Head of caudate nucleus (tissue), 42 donors: Measurements from ENCODE around the gene PDE2A.

Source experiments
- DNase-seq, 42 donors: peaks; one replicate each; pipeline versions ENCODE4 v3.0.0 to v3.0.0-alpha.2; 2020 to 2021; ENCODE audit warnings: mixed read lengths in 7 of 42
- intact Hi-C: fragments of 100-400 bp; cut with DNase I; formaldehyde crosslinking; loops from one replicate; pipeline ENCODE4 v1.15.0; 2022

The PDE2A gene

GRCh38 chr11:72686639-72687220, 12.5 kb upstream of the PDE2A start:
- intact Hi-C loops, result no loop called here
- no peak for DNase-seq

GRCh38 chr11:72685560-72686480, 11.6 kb upstream of the PDE2A start:
- intact Hi-C loops, result no loop called here
- no peak for DNase-seq

GRCh38 chr11:72684236-72684912, 10.2 kb upstream of the PDE2A start:
- intact Hi-C loops, result no loop called here
- DNase-seq, result peak in 7 of 42 donors; percentile 26 to 65 (median 36)

DNA sequence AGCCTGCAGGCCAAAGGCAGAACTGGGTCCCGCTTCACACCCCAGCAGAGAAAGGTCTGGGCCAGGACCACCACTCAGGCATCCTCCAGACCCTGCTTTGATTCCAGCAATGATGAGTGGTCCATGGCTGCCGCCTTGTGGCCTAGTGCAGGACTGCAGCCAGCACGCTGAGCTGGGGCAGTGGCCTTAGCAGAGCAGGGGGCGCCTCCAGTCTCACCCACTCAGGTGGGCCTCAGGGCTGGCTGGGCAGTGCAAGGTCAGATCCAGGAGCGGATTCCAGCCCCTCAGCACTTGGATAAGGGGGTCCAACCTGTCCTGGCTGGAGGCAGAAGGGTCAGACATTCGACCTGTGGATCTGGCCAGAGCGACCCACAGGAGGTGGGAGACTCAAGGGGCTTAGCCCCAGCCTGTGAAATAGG, 9.6 kb upstream of the PDE2A start:
- intact Hi-C loops, result no loop called here
- peak; percentile 47 to 91 (median 80) for DNase-seq

- no peak for DNase-seq
- intact Hi-C loops, result no loop called here
These were observed 8.6 kb upstream of the PDE2A start for GRCh38 chr11:72682858-72683243.

DNA sequence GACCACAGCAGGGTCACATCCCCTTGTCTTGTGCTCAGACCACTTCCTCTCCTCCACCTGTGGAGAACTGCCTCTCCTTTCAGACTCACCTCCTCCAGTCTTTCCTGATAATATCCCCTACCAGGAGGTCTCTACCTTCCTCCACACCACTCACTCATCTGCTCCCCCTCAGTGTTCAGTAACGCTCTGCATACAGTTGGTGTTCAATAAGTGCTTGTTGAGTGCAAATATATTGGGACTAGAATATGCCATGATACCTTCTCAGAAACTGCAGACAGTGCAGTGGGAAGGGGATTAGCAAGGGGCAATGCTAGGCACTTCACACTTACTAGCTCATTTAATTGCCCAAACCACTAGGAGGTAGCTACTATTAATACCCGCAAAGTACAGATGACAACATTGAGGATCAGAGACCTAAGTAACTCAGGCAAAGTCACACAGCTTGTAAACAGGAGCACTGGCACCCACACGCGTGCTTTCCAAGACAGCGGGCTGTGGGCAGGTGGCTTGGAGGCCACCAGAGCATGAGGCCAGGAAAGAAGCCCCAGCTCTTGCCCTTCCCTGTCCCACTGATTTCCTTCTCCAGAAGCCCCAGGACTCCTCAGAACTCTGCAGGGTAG, 8.1 kb upstream of the PDE2A start:
- no peak for DNase-seq
- intact Hi-C loops, result no loop called here

- intact Hi-C loops, result no loop called here
These were observed 7.3 kb upstream of the PDE2A start for GRCh38 chr11:72681226-72682153.

GRCh38 chr11:72680624-72681158, 6.5 kb upstream of the PDE2A start:
- intact Hi-C loops, result no loop called here

More at GRCh38 chr11:72681226-72682153, 7.3 kb upstream of the PDE2A start:
- DNase-seq, result peak; percentile 50 to 92 (median 76)

GRCh38 chr11:72679869-72680268, 5.6 kb upstream of the PDE2A start:
- intact Hi-C loops, result no loop called here
- peak in 32 of 42 donors; percentile 38 to 83 (median 54) for DNase-seq

More at GRCh38 chr11:72680624-72681158, 6.5 kb upstream of the PDE2A start:
- DNase-seq, result no peak

DNA sequence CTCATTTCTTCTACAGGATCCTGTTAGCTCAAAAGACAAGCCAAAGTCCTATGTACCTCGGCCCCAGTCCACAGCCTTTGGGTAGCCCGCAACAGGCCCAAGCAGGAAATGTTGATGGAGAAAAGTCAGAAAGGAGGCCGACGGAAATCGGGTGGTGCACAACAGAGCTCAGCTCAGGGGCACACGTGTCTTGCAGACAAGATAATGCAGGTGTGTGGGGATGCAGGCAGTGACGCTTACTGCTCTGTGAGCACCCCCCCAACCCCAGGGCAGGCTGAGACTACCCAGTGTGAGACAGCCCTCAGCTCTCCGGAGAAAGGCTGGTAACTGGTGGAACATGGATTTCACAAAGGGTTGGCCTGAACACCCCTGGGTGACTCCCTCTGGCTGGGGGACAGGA, 4.3 kb upstream of the PDE2A start:
- intact Hi-C loops, result no loop called here
- DNase-seq, result peak in 11 of 42 donors; percentile 28 to 71 (median 41)

DNA sequence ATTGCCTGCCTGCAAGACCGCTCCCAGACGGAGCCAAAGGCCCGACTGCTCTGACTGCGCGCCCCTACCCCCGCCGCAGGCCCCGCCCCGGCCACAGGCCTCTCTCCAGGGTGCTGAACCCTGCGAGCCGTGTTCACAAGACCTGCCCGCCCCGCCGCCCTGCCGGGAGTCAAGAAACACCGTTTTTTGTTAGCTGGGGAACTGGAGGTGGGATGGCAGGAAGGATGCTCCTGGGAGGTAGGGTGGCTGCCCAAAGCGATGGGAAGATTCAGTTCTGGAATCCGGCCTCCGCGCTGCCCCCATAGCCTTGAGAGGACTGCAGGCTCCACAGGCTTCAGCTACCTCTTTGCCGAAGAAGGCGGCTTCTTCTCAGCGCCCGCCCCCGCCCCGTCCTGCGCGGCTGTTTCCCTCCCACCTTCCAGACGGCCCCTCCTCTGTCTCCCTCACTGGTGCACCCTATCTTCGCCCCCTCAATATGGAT, 2.7 kb upstream of the PDE2A start:
- intact Hi-C loops, result no loop called here
- DNase-seq, result peak in 35 of 42 donors; percentile 17 to 77 (median 53)

- no peak for DNase-seq
- intact Hi-C loops, result no loop called here
These were observed 999 bp upstream of the PDE2A start for GRCh38 chr11:72675221-72675620.

GRCh38 chr11:72673284-72673942, 809 bp downstream of the PDE2A start:
- intact Hi-C loops, result no loop called here

DNA sequence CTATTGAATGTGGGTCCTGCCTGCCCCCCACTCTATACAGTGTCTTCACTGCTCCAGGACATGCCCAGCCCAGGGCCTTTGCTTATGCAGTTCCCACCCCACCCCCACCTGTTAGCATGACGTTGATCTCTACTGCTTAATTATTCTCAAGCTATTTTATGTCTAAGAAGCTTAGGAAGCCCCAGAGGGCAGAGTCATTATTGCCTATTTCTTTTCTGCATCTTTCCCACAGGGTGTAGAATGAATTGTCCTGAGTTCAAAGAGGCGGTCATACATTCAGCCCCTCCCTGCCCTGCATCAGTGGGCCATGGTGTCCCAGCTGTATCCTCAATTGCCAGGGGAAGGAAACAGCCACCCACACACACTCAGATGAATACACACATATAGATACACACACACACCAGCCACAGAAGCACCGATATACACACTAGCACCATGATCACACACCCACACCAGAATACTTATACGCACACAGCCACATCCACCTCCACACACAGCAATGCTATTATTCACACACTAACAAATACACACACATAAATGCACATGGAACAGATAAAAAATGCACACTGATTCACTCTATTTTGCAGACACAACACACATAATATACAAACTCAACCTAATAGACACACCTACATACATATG, 1.5 kb downstream of the PDE2A start:
- intact Hi-C loops, result no loop called here
- no peak for DNase-seq

More at GRCh38 chr11:72673284-72673942, 809 bp downstream of the PDE2A start:
- DNase-seq, result no peak

DNA sequence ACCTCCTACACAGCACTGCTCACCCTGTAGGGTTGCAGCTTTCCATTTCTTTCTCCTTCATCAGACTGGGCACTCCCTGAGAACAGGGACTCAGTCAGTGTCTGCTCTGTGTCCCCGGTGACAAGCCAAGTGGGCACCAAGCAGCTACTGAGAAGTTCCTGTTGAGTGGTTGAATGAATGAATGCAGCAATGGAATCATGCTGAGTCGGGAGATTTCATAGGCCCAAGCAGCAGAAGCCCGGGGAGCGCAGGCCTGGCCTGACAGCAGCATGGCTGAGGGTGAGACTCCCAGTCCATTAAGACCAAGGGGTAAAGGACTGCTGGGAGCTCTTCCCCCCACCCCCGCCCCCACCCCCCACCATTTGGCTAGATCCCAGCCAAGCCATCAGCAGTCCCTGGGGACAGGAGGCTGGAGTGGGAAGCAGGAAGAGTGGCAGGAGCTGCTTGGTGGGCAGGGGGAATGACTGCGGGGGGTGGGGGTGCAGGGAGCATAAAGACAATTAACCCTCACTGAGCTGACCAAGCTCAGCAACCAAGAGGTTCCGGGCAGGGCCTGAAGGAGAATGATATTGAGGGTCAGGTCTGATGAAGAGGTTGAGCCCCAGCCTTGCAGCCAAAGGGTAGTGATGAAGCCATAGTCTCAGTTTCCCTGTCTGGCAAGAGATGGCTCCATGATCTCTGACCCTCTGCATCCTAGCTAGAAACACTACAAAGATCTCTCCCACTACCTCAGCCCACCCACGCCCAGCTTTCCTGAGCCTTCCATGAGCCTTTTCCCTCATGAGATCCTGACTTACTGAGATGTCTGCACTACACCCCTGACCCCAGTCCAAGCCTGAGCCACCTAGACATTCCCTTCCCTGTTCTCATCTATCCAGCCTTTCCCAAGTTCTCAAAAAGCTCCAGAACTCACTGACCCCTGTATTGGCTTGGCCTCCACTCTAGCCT, 2.8 kb downstream of the PDE2A start:
- intact Hi-C loops, result no loop called here
- peak in 6 of 42 donors; percentile 35 to 70 (median 49) for DNase-seq

DNA sequence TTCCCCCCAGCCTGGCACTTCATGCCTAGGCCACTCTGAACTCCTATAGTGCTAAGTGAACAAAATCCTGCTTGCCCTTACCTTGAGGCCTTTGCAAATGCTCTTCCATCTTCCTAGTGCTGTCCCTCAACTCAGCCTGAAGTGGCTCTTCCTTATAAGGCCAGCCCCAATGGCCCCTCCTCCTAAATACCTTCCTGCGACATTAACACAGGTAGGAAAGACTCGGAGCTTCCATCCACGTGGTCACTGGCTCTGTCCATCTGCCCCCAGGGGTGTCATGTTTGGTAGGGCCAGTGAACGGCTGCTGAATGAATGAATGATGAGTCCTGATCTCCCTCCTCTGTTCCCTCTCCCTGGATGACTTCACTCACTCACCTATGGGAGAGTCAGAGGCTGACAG, 4.2 kb downstream of the PDE2A start:
- intact Hi-C loops, result no loop called here
- no peak for DNase-seq
